HG03060 (cell line): ENCODE results near the gene SAP30BP.
"Not testable (repeated sequence)": the region's sequence is repeated elsewhere in the genome, so short reads cannot be mapped to it uniquely, and the experiment has no call there.

ENCODE experiments used
- ATAC-seq: cut with Tn5 transposase; IDR thresholded peaks from one replicate; pipeline ENCODE4 v1.9.1; 2021; ENCODE audit warnings: low read depth, moderate number of reproducible peaks; ENCODE audit not compliant: unreplicated experiment

SAP30BP gene

GRCh38 chr17:75633486-75634375, 33.4 kb upstream of the SAP30BP start:
- ATAC-seq: no peak

DNA sequence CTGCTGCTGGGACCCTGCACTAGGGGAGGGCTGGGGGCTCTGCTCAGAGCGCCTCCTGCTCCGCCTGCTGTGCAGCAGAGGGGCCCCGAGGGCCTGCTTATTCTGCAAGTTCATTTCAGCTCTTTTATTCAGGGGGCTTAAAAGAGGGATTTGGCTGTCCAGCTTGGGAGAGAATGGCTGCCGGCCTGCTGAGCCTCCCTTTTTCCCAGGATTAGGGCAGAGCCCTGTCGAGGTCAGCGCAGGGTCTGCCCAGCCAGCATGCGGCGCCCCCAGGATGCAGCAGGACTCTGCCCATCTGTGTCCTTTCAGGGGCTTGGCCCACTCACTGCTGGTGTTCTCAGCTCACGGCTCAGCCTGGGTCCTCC, 32.8 kb upstream of the SAP30BP start:
- no peak for ATAC-seq

GRCh38 chr17:75634754-75635609, 32.2 kb upstream of the SAP30BP start:
- no peak for ATAC-seq

DNA sequence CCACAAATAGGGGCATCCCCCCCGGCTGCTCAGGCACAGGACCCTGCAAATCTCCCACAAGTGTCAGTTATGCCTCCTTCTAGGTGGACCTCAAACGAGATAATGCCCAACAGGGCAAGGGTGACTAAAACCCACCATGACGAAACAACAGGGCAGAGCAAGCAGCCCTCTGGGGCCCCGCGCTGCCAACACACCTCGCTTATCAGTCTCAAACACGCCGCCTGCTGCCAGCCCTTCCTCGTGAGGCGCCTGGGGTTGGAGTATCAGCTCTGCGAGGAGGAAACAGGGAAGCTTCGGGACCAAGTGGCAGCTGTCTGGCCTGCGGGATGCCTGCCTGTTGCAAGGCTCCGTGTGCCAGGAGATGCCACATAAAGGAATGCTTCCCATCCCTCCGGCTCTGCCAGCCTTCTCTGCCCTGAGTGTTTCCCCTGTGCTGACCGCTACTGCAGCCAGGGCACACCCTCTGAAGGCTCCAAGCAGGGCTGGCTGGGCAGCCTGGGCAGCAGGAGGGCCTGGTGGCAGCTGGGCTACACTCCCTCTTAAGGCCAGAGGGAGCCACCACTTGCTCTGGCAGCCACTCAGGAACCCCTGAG, 31.4 kb upstream of the SAP30BP start:
- ATAC-seq: no peak

GRCh38 chr17:75636381-75637142, 30.6 kb upstream of the SAP30BP start:
- ATAC-seq: no peak

GRCh38 chr17:75637143-75637538, 30.0 kb upstream of the SAP30BP start:
- ATAC-seq: no peak

DNA sequence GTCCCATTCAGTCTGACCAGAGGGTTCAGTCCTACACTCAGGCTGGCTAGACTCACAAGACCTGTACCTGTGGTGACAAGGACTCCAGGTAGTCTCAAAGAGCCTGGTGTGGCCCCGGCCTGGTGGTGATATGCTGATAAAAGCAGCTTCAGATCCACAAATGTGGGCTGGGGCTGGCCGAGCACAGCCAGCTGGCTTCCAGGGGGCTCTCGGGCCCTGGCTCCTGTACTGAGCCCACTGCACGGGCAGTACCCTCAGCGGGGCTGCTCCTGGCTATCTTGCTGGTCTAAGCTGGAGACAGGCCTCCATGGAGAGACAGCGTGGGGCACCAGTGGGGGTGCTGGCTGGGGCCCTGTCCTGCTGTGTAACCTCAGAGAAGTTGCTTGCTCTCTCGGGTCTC, 29.6 kb upstream of the SAP30BP start:
- ATAC-seq: no peak

DNA sequence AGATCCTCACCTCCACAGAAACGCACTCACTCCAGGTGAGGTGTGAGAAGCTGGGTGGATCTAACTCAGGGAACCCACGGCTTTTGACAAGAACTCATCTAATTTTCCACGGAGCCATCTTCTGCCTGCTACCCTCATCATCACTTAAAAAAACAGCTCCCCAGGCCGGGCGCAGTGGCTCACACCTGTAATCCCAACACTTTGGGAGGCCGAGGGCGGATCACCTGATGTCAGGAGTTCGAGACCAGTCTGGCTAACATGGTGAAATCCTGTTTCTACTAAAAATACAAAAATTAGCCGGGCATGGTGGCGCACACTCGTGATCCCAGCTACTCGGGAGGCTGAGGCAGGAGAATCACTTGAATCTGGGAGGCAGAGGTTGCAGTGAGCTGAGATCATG, 29.1 kb upstream of the SAP30BP start:
- not testable (repeated sequence) for ATAC-seq

DNA sequence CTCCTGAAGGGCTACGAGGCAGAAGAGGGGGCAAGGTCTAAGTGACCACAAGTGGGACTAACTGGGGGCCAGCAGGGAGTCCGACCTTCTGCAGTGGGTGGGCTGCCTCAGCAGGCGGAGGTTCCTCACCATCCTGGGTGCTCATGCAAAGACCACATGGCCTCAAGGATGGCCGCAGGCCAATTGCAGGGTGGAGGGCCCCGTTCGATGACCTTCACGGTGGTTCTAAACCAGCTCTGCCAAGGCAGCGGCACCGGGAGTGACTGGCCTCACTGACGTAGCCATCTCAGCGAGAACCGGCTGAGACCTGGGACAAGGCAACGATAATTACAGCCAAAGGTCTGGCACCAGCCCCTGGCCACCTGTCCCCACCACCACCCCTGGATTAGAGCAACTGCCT, 28.2 kb upstream of the SAP30BP start:
- no peak for ATAC-seq

DNA sequence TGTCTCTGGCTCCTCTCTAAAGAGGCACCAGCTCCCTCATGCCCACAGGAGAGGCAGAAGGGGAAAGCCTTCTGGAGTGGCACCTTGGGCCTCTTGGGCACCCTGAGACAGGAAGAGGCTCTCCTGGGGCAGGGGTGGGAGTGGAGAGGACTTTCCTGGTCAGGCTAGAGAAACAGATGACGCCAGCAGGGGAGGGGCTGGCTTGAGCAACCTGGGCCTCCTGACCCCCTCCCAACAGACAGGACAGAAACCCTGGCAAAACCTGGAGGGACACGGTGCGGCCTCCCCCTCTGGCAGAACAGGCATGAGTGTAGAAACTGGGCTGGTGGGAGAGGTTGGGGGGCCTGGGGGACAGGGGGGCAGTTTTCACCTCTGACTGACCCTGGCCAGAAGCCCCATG, 27.8 kb upstream of the SAP30BP start:
- ATAC-seq: no peak

DNA sequence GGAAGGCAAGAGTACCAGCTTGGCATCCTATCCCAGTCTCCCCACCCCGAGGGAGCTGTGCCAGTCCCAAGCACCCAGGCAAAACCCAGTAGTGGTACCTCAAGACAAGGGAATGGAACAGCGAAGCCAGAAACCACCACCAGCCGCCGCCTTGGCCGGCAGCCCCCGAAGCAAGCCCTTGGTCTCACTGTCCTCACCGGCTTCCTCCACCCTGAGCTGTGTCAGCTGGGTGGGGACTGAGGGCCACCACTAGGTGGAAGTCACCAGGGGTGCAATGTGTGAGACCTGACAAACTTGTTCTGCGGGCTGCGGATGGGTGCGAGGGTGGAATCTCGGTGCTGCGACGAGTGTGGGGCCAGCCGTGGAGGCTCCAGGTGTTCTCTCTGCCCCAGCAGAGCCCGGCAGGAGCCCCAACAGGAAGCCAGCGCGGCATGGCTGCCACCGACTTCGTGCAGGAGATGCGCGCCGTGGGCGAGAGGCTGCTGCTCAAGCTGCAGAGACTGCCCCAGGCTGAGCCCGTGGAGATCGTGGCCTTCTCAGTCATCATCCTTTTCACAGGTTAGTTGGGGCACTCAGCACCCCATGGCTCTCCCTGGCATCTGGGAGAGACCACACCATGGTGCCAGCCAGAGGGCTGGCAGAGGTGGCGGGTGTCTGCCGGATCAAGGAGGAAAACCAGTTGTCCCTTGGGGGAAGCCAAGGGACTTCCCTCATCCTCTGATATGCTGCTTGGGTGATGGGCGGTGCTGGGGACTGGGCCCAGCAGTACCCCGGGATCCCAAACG, 27.2 kb upstream of the SAP30BP start:
- no peak for ATAC-seq

DNA sequence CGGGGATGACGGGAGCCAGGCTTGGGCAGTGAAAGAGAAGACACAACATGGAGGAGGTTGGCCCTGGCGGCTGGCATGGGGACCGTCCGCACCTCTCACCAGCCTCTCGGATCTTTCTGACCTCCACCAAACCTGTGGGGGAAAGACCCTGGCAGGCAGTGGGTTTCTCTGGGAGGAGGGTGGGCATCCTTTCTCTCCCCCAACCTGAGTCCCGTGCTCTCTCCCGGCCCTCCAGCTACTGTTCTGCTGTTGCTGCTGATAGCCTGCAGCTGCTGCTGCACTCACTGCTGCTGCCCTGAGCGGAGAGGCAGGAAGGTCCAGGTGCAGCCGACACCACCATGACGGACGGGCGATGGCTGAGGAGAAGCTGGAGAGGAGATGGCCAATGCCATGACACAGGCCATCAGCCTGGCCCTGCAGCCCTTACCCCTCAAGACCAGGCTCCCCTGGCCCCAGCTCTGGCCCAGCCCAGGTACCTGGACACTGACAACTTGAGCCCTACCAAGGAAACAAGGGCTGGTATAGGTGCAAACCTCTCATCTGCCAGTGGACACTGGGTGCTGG, 26.5 kb upstream of the SAP30BP start:
- no peak for ATAC-seq

DNA sequence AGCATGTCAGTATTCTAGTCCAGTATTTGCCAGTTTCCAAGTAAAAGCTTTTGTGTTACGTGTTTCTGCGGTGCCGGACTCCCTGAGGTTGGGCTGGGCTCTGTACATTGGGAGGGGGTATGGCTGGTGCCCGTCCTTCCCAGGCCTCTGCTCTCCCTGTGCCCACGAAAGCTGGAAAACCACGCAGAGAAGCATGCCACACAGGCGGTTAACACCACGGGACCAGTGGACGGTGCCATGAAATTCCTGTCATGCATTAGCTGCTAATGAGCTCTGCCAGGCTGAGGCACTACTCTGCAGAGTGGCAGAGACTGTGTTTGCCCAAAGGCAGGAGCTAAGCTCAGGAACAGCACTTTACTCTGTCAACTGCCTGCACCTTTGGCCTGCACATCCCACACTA, 25.8 kb upstream of the SAP30BP start:
- no peak for ATAC-seq

DNA sequence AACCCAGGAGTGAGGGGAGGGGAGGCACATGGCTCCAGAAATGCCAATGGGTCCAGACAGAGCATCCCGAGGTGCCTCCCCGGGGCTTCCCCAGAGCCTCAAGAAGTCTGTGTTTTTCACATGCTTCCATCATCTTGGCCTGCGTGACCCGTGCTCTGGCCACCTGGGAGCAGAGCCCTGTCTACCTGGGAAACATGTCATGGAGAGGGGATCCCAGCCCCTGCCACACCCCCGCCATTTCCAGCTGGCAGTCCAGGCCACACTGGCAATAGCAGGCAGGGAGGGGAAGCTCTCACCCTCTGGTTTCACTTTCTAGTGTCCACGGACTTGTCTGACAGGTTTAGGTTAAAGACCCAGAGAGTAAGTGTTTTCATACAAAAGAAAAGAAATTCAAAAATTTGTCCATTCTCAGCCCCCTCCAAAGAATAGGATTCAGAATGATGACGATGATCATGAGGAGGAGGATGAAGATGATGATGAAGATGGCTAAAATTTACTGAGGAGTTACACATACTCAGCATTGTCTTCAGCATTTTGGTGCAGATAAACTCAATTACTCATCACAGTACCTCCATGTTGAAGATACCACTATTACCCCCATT, 24.9 kb upstream of the SAP30BP start:
- ATAC-seq: no peak

GRCh38 chr17:75642784-75643642, 24.1 kb upstream of the SAP30BP start:
- ATAC-seq: no peak

GRCh38 chr17:75643643-75644017, 23.5 kb upstream of the SAP30BP start:
- no peak for ATAC-seq

DNA sequence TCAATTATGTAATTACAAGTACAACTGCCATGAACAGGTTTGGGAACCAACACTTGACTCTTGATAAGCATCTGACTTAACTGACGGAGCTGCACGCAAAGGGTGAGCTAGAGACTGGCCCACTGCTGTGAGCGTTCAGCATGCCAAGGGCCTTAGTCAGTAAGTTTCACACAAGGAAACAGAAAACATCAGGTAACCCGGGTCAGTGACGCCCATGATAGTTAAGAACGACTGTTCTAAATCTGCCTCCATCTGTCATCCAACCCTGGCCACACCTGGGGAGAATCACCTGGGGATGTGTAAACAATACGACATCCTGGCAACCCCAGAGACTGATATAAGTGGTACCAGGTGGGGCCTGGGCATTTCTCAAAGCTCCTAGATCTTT, 21.6 kb upstream of the SAP30BP start:
- no peak for ATAC-seq

GRCh38 chr17:75645889-75646637, 21.1 kb upstream of the SAP30BP start:
- peak; percentile 62 for ATAC-seq
